Natural killer cell (primary cell): Measurements from ENCODE around the gene AP3B1. TPM values are rescaled to one million over a fixed set of nuclear protein-coding genes. Genes with fewer than 3 reads are reported as not detected.

Source experiments
- ATAC-seq, 3 donors: fragments of 150-1000 bp in 2 of 3; fragments of 200-7000 bp in 1 of 3; cut with Tn5 transposase; 1 replicate in 1 of 3; 2 replicates in 2 of 3; pipeline ENCODE4 v1.10.0; 2021; ENCODE audit warnings: mild to moderate bottlenecking in 2 of 3, moderate library complexity in 2 of 3
- DNase-seq, 2 donors: peaks; one replicate each; pipeline versions ENCODE4 v3.0.0 to v3.0.0-alpha.2; 2013 to 2021; ENCODE audit warnings: mixed read lengths in 1 of 2
- H3K27ac ChIP-seq: one replicate; pipeline ENCODE4 v1.5.1; 2013; ENCODE audit warnings: mild to moderate bottlenecking, low read length
- H3K27me3 ChIP-seq: one replicate; pipeline ENCODE4 v1.6.1; 2013; ENCODE audit warnings: low read length; ENCODE audit not compliant: control insufficient read depth, insufficient read depth
- H3K36me3 ChIP-seq: one replicate; pipeline ENCODE4 v1.6.1; 2013; ENCODE audit warnings: low read length; ENCODE audit not compliant: control insufficient read depth, insufficient read depth
- H3K4me1 ChIP-seq: one replicate; pipeline ENCODE4 v1.6.1; 2013; ENCODE audit warnings: low read length; ENCODE audit not compliant: control insufficient read depth, insufficient read depth
- H3K4me3 ChIP-seq: one replicate; pipeline ENCODE4 v1.5.1; 2013; ENCODE audit warnings: low read length
- H3K9me3 ChIP-seq: one replicate; pipeline ENCODE4 v1.6.1; 2013; ENCODE audit warnings: low read length; ENCODE audit not compliant: control insufficient read depth, insufficient read depth
- H3K27ac Mint-ChIP-seq, 2 donors: one replicate each; pipeline ENCODE4 v1.8.0; 2022; ENCODE audit warnings: mild to moderate bottlenecking in 2 of 2, mixed read lengths in 2 of 2, moderate library complexity in 1 of 2
- H3K27me3 Mint-ChIP-seq, 2 donors: one replicate each; pipeline ENCODE4 v1.8.0; 2022; ENCODE audit warnings: low read depth in 2 of 2, mixed read lengths in 2 of 2
- H3K36me3 Mint-ChIP-seq: one replicate; pipeline ENCODE4 v1.8.0; 2022; ENCODE audit warnings: mixed read lengths
- H3K4me1 Mint-ChIP-seq, 2 donors: one replicate each; pipeline ENCODE4 v1.8.0; 2022; ENCODE audit warnings: mixed read lengths in 2 of 2
- H3K4me3 Mint-ChIP-seq: one replicate; pipeline ENCODE4 v1.8.0; 2022; ENCODE audit warnings: mild to moderate bottlenecking, moderate library complexity, mixed read lengths
- H3K9me3 Mint-ChIP-seq, 2 donors: one replicate each; pipeline ENCODE4 v1.8.0; 2022; ENCODE audit warnings: mixed read lengths in 2 of 2
- CTCF ChIP-seq: fragments of 200-600 bp; IDR thresholded peaks from one replicate; pipeline ENCODE4 v1.8.0; 2022; ENCODE audit warnings: antibody characterized with exemption
- WGBS: methylation state at CpG from one replicate; pipeline ENCODE4 v1.1.7; 2013; ENCODE audit warnings: missing lambda C conversion rate; ENCODE audit not compliant: insufficient coverage; 5-methylcytosine and 5-hydroxymethylcytosine counted together
- intact Hi-C: fragments of 100-400 bp; cut with micrococcal nuclease; formaldehyde crosslinking; loops from one replicate; pipeline ENCODE4 v1.14.2; 2022
- total RNA-seq, 4 donors: library from RNA; stranded (reverse); fragments of 120-200 nt in 1 of 4; gene quantifications; one replicate each; pipeline versions ENCODE4 v1.2.3 to v1.2.4, GENCODE V29; 2013 to 2022

Gene AP3B1
- total RNA-seq, 3 donors from 2014 or later (not counting 1 experiment from before 2014, with no cell fraction given), result 48.5 to 58.2 (median 56.2) TPM

- WGBS, result 28% methylated on average over 10 of the region's 12 CpGs
- no peak overlapping the region for H3K27ac ChIP-seq
- H3K4me3 Mint-ChIP-seq, result no peak overlapping the region
- peaks cover 42 to 69% of the 10 kb centered on the region in 2 donors for H3K27me3 Mint-ChIP-seq
- no peak overlapping the region for H3K4me3 ChIP-seq
- H3K9me3 Mint-ChIP-seq, result no peaks in the 10 kb centered on the region
- DNase-seq (no peak), ATAC-seq (no peak)
- peaks cover 12% of the 10 kb centered on the region for H3K4me1 ChIP-seq
- peaks cover 7% of the 10 kb centered on the region for H3K36me3 Mint-ChIP-seq
- H3K27me3 ChIP-seq, result peaks cover 40% of the 10 kb centered on the region
- TF ChIP-seq CTCF, result no peak
- H3K36me3 ChIP-seq, result no peaks in the 10 kb centered on the region
- no peak overlapping the region for H3K27ac Mint-ChIP-seq
- peaks cover 4 to 19% of the 10 kb centered on the region in 2 donors for H3K4me1 Mint-ChIP-seq
- no peaks in the 10 kb centered on the region for H3K9me3 ChIP-seq
- intact Hi-C loops, result no loop called here
Measured at GRCh38 chr5:77958642-77959330, 335.7 kb downstream of the AP3B1 start.

- Histone ChIP-seq H3K27ac (no peak overlapping the region), H3K4me3 (no peak overlapping the region), H3K36me3 (no peaks in the 10 kb centered on the region), H3K9me3 (no peaks in the 10 kb centered on the region), H3K27me3 (peaks cover 40% of the 10 kb centered on the region), H3K4me1 (peaks cover 12% of the 10 kb centered on the region)
- no peak for TF ChIP-seq CTCF
- DNase-seq (no peak), ATAC-seq (no peak)
- WGBS, result 10% methylated on average over 37 of the region's 38 CpGs
- peaks cover 7% of the 10 kb centered on the region for H3K36me3 Mint-ChIP-seq
- no peak overlapping the region for H3K4me3 Mint-ChIP-seq
- peaks cover 42 to 62% of the 10 kb centered on the region in 2 donors for H3K27me3 Mint-ChIP-seq
- H3K27ac Mint-ChIP-seq, result no peak overlapping the region
- intact Hi-C loops, result no loop called here
- H3K9me3 Mint-ChIP-seq, result no peaks in the 10 kb centered on the region
- H3K4me1 Mint-ChIP-seq, result peaks cover 4 to 19% of the 10 kb centered on the region in 2 donors
Measured at GRCh38 chr5:77957931-77958521, 336.5 kb downstream of the AP3B1 start.

- ATAC-seq (no peak), DNase-seq (no peak)
- Histone ChIP-seq H3K27ac (no peak overlapping the region), H3K4me3 (no peak overlapping the region), H3K4me1 (peaks cover 12% of the 10 kb centered on the region), H3K27me3 (peaks cover 35% of the 10 kb centered on the region), H3K9me3 (no peaks in the 10 kb centered on the region), H3K36me3 (no peaks in the 10 kb centered on the region)
- H3K27ac Mint-ChIP-seq, result no peak overlapping the region
- H3K4me1 Mint-ChIP-seq, result peaks cover 4 to 19% of the 10 kb centered on the region in 2 donors
- no peaks in the 10 kb centered on the region for H3K9me3 Mint-ChIP-seq
- no peak for TF ChIP-seq CTCF
- intact Hi-C loops, result no loop called here
- peaks cover 7% of the 10 kb centered on the region for H3K36me3 Mint-ChIP-seq
- no peak overlapping the region for H3K4me3 Mint-ChIP-seq
- peaks cover 37 to 57% of the 10 kb centered on the region in 2 donors for H3K27me3 Mint-ChIP-seq
- 14% methylated on average over 20 of the region's 20 CpGs for WGBS
Measured at GRCh38 chr5:77957516-77957915, 337.0 kb downstream of the AP3B1 start.
